GM21576 (cell line): ENCODE results near the gene CACHD1.

ENCODE experiments used
- ATAC-seq: cut with Tn5 transposase; IDR thresholded peaks from one replicate; pipeline ENCODE4 v1.9.1; 2021; ENCODE audit warnings: mild to moderate bottlenecking, moderate library complexity; ENCODE audit not compliant: unreplicated experiment

The CACHD1 gene

DNA sequence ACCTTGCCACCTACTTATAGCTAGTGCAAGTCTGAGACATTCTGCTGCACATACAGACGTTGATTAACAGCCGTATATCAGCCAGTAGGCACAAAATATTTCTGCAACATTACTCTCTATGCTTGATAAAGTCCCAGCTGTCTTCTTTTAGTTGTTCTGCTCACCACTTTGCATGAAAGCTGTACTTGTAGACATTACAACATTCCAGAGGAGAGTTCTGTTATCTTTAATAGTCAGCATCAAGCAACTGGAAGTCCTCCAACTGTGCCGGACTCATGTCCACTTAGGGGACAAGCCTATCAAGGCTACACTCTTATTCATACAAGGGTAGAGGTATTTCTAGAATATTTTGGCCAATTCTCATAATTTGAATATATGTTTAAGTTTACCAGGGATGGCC lies 50.0 kb downstream of the CACHD1 start:
- no peak for ATAC-seq

DNA sequence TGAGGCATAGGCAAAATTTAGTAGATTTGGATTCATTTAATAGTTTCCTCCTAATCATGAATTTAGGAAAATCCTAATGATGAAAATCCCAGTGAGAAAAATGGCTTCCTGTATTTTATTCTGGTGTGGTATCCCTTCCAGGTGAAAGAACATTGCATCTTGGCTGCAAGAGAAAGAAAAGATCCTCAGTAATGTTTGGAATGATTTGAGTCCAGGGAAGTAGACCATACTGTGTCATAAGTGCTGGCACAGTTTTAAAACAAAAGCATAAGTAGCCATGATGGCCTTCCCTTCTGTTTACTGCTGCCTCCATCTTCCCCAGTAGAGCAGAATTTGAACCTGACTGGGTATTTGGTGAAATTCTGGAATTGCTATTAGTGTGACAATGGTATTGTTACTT lies 52.8 kb downstream of the CACHD1 start:
- no peak for ATAC-seq

DNA sequence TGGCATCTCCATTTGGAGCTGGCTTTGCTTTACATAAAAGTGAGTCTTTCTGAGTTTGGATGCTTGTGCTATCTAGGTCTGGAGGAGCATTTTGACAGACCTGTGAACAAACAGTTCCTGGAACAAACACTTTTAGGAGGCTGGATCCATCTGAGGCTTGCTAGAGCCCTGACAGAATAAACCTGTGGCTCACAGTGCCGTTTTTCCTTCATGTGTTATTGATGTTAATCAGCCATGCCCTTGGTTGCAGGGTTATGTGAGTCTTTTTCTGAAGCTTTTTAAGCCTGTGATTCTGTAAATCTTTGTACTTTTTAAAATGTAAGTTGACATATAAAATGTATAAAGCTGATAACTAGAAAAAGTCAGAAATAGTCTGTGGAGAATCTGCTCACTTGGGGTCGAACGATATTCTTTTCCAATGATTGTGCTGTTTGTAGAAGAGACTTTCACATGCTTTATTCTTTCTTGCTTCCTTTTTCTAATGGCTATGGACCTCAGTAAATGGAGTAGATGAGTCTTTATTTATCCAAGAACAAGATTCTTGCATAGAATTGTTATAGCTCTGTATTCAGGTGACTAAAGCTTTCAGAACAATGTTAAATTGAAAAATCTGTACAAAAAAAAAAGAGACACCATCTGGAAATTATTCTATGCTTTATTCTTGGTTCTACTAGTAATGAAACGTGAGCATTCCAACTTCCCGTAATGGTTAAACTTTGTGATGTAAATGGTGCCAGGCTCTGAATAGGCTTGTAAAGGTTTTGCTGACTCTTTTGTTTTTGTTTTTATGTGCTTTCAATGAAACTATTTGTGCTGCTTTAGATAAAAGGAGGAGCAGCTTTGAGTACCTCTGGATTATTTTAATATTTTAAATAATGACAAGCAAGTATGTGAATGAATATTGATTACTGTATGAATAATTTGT lies 53.7 kb downstream of the CACHD1 start:
- ATAC-seq = no peak

DNA sequence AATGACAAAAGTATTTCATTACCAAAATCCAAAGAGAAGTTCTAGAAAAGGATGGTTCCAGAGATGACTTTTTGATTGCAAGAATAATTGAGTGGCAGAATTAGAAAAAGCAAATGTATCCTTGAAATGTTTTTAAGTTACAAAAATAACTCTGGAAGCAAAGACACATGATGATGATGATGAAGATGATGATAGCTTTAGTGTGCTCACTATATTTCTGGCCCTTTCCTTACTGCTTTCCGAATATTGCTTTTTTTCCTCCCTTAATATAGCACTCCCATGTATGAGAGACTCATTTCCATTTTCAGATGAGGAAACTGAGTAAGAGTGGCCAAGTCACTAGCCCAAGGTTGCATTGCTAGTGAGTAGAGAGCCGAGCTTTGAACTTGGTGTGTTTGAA lies 54.7 kb downstream of the CACHD1 start:
- ATAC-seq = no peak

DNA sequence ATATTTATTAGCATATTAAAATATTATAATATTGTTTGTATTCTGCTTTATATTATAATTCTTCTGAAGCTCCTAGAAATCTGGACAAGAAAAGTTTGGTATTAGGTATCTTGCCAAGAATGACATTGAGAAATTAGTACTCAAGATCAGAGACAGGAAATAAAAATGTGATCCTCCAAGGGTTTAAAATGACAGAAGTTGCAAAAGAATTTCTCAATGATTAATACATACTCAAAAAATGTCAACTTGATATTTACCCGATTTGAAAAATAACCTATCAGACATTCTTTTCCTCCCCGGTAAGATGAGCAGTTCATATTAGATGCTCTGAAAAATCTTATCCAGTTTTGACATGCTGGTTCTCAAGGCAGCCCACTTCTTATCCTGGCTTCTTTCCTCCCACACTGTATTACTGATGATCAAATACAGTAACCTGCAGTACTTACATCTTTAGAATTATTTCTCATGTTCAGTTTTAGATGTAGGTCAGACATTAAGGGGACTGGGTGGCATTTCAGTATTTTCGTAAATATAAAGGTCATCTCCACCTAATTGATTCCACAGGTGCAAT lies 55.3 kb downstream of the CACHD1 start:
- no peak for ATAC-seq

DNA sequence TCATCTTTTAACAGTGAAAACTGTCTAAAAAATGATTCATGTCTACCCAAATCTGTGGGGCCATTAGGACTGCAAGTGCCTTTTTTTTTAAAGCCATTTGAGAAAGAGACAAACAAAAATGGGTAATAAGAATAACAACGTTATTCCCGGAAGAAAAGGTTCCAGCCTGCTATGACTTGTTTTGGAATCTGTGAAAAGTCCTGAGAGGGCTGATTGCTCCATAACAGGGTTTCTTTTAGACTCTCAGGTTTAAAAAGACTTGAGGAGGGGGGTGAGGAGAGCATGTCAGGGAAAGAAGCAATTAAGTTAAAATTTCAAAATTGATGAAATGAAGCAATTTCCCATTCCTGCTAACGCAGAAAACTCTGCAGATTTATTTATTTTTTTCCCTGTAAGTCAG lies 56.4 kb downstream of the CACHD1 start:
- ATAC-seq = no peak

DNA sequence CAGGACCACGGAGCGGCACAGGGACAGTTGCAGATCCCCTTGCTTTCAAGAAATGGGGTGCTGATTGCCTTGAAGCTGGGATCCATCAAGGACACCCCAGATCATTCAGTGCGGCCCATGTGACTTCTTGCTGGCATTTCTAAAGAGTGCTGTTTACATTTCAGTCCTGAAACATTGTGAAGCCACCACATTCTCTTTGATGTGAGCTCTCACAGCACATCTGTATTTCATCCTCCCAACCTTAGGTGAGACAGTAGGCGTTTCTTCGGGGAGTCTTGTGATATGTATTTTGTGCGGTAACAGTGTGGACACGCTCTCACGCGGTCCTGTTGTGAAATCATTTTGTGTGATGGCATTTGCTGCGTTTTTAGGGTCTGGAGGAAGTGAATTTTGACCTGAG lies 57.2 kb downstream of the CACHD1 start:
- no peak for ATAC-seq

DNA sequence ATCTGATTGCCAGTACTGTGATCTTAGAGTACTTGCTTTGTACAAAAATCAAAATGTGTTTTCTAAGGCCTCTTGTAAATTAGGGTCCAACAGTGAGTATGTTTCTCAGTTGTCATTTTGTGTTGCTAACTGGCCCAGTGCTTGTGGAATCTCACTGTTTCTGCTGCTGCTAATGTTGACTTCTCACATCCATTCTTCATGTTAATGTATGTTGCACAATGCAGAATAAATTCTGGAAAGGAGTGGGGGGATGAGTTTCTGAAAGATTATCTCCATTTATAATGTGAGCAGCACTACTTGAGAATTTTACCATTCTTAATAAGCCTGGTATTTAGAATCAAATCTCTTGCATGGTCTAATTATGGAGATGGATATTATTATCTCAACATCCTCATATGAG lies 57.9 kb downstream of the CACHD1 start:
- ATAC-seq = no peak

DNA sequence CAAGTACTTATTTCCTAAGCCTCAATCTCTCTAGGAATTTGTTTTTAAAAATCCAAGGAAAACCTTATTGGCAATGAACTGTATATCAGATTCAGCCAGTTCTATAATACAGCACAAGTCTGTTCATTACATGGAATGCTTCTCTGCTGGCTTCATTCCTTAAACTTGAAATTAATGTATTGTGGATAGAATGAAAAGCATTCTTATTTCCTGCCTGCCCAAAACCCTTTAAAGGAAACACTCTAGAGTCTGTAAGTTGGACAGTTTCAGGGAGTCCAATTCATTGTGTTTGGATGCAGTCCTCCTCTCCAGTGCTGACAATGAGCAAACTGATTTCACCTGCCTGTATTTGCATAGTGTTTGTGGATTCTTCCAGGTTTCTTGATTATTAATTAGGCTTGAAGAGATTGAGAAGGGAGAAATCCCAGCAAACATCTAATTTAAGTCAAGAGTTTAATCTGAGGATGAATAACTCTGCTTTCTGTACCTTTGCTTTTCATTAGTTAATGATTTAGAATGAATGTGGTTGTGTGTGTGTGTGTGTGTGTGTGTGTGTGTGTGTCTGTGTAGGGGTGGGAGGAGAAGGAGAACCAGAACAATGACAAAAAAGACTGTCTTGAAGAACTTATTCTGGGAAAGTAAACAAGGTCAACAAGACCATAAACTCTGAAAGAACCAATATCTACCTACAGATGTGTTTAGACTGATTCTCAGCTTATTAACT lies 61.2 kb downstream of the CACHD1 start:
- no peak for ATAC-seq

DNA sequence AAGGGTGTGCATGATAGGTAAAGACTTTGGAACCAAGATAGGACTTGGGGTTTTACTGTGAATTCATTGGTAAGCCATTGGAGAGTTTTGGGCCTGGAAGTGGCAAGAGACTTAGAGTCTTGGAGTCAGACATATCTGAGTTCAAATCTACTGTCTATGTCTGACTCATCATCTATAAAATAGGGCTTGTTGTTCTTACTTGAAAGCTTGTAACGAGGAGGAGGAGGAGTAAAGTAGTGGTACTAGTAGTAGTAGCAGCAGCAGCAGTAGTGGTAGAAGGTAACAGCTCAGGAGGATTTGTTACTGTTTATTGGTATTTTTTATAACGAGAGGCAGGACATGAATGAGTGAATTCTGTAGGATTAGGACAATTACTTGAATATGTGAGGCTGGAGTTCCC lies 62.7 kb downstream of the CACHD1 start:
- no peak for ATAC-seq

DNA sequence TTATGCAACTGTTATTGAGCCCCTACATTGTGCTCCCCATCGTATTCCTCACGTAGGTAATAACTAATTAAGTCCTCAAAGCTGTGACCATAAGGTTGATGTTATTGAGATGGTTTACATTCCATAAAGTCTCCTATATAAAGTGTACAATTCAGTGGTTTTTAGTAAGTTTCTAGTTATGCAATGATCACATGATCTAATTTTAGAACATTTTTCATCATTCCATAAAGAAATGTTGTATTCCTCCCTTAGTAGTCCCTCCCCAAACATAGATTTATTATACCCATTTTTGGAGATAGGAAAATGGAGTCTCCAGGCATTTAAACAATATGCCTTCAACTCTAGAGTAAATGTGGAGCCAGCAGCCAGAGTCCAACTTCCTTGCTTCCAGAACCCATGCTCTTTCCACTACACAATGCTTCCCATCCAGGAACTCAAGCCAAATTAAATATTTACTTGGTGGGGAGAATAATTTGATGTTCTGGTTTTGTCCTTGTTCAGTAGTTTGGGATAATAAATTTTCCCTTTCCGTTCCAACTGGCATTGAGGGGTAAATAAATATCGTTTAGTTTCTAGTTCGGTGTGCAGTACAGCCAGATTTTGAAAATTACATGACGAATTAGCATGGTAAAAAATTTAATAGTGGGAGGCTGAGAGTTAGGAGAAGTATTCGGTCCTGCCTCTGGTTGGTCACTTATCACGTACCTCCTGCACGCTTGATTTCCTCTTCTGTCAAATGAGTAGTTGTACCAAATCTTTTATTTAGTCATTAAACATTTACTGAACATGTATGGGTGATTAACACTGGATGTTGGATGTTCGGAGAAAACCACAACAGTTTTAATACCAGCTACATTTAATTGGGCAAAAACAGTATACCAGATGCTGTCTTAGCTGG lies 66.3 kb downstream of the CACHD1 start:
- ATAC-seq = no peak

DNA sequence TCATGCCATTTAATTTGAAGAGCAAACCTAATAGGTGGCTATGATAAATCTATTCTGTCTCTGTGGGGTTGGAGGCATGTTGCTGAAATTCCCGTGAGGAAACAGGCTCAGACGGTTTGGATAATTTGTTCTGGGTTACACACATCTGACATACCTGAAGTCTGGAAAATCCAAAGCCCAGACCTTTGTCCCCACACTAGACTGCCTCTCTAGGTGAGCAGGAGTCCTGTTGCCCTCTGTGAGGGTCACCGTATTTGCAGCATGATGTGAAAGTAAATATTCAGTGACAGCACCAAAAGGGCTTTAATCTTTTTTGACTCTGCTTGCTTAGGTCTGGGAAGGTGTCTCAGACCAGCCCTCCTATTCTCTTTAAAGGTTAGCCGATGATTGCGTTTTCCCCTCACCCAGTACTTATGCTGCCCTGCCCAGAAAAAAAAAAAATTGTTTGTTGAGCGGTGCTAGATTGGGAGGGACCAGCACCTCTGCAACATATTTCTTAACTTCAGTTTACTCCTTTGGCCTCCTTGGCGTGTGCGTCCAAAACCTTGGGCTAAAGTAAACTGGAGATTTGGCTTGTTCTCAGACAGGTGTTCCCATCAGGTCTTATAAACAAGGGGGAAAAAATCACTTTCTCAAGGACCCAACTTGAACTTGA lies 67.0 kb downstream of the CACHD1 start:
- no peak for ATAC-seq

DNA sequence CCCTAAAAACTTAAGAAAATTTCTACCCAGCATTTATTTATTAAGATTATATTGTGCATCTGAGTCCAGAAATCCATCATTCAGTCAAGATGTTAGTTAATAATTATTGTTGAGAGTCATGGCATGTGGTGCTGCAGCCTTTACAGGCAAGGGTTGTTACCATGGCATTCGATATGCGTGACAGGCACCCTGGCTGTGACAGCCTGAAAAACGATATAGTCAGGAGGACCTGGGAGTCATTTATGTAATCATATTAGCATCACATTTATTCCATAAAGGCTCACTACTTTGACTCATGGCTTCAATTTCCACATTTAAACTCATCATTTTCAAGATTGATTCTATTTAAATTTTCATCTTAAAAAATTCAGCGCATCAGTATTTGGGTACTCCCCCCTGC lies 68.0 kb downstream of the CACHD1 start:
- ATAC-seq = no peak

DNA sequence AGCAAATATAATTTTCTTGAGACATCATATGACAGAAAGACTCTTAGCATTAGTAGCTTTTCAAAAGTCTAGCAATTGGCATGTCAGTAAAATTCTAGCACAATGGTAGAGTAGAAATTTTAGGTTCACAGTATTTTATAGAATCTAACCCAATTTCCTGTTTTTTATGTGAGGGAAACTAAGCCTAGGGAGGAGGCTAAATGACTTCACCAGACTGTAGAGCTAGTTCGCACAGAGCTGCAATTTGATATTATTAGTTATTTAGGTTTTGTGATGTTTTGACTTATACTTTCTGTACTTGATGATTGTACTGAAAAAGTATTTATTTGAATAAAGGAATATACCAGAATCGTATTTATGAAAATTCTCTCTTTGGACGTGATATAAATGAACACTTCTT lies 68.5 kb downstream of the CACHD1 start:
- ATAC-seq = no peak

DNA sequence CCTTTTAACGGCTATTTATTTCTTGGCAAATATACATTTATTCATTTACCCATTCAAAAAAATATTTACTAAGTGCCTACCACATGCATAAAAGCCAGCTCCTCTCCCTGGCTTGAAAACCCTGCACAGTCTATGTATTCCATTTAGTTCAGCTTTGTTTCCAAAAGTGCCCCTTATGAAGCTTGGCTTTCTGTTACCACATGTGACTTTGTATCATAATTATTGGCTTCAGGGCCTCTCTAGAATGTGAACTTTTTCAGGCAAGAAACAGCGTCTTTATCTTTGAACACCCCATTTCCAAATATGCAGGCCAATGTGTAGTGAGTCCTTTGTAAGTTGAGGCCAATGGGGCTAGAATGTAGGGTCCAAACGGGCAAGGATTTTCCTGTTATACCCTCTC lies 69.4 kb downstream of the CACHD1 start:
- no peak for ATAC-seq

DNA sequence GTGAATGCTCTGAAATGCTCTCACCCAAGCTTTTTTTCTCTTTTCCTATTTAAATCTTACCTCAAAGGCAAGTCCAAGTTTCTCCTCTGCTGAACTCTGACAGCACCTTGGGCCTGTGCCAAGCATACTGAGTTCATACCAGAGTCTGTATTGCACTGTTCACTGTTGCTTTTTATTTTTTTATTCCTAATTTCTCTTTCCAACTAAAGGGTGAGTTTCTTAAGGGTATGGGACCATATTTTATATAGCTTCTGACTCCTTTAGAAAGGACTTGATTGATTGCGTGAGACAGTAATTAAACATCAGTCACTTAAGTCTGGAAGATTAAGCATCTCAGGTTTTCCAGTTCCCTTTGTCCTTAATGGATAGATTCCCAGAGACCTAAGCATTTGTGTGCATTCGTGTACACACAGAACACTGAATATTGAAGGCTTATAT lies 69.9 kb downstream of the CACHD1 start:
- ATAC-seq = no peak

DNA sequence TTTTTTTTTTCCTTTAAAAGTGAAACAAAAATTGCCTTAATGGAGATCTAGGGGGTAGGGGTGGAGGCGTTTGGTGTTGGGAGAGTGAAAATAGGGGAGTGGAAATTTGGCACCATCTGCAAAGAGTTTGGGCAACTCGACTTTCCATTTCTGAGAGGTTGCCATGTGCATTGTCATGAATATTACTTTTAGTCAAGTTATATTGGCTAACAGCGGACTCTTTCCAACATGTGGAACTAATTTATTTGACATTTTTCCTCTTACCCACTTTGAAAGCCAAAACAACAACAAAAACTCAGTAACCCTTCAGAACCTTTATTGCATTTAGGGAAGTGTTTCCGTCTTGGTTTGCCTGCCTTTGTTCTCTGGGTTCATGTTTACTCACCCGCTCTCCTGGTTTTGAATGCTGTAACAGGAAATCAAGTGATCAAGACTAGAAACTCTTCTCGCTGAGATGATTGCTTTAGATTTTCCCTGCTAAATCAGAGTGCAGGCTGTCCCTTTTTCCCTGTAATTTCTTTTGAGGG lies 70.4 kb downstream of the CACHD1 start:
- ATAC-seq = no peak

DNA sequence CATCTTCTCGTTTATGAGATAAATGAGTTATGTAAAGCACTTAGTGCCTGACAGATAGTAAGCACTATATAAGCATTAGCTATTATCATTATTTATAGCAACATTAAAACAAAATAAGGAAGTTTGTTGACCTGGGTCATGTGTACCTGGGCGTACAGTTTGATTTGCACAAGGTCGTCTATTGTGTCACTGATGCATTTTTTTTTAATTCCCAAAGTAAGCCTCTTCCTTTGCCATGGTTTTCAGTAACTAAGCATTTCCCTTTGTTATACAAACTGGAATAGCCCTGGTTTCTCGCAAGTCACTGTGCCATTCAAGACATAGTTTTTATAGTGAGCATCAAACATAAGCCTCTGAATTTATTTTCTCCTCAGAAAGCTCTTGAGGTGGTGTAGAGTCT lies 72.2 kb downstream of the CACHD1 start:
- no peak for ATAC-seq

DNA sequence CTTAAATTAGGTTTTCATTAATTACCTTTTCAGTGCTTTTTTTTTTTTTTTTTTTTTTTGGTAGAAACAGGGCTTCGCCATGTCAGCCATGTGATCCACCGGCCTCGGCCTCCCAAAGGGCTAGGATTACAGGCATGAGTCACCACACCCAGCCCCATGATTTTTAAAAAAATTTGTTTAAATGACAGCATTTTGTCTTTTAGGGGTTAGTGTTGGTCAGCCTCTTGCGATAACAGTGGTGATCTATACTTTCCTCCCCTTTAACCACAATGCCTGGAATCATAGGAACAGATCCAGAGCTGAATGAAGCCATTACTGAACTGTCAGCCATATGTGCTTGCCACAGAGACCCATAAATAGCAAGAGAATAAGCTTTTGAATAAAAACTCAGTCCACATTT lies 73.9 kb downstream of the CACHD1 start:
- no peak for ATAC-seq
